Measurements from ENCODE around the gene DHRS7C.

- TF ChIP-seq ZNF274 (IDR thresholded peaks at IDR 0.05; ENCODE audit: low read depth, low read length), result no peak
- no peak for TF ChIP-seq SUZ12 (IDR thresholded peaks at IDR 0.05; ENCODE audit: extremely low read depth, insufficient read depth, insufficient read length)
- no peak for TF ChIP-seq YY1 (IDR thresholded peaks at IDR 0.05; ENCODE audit: insufficient read depth, insufficient read length)
Observed at GRCh38 chr17:9811537-9811936, 20.1 kb upstream of the DHRS7C start.
